ENCODE results near the gene PTPRN2. TPM values are rescaled to one million over a fixed set of nuclear protein-coding genes. Genes with fewer than 3 reads are reported as not detected.
A peak's percentile ranks its signal among the peaks of the same experiment; 100 is the strongest.

PTPRN2 gene
- total RNA-seq, 4 donors from 2014 or later = 14.9 to 34.3 (median 21.3) TPM

- Histone ChIP-seq H3K9me3 (no peaks in the 10 kb centered on the region), H3K4me3 (no peak overlapping the region), H3K4me1 (no peaks in the 10 kb centered on the region), H3K27me3 (no peaks in the 10 kb centered on the region), H3K27ac (peak overlapping the region in 1 of 4 donors; percentile 3), H3K36me3 (no peaks in the 10 kb centered on the region)
- DNase-seq = no peak
- TF ChIP-seq POLR2A (IDR thresholded peaks at IDR 0.05) (no peak), CTCF (IDR thresholded peaks at IDR 0.05) (no peak)
Measured at GRCh38 chr7:158499082-158499455, 88.6 kb downstream of the PTPRN2 start.

GRCh38 chr7:158498443-158499081, 89.1 kb downstream of the PTPRN2 start:
- Histone ChIP-seq H3K36me3 (no peaks in the 10 kb centered on the region), H3K4me3 (no peak overlapping the region), H3K4me1 (no peaks in the 10 kb centered on the region), H3K9me3 (no peaks in the 10 kb centered on the region), H3K27ac (peak overlapping the region in 1 of 4 donors; percentile 3), H3K27me3 (no peaks in the 10 kb centered on the region)
- TF ChIP-seq CTCF (IDR thresholded peaks at IDR 0.05) (no peak), POLR2A (IDR thresholded peaks at IDR 0.05) (no peak)
- no peak for DNase-seq

- Histone ChIP-seq H3K36me3 (no peaks in the 10 kb centered on the region), H3K4me1 (no peaks in the 10 kb centered on the region), H3K9me3 (no peaks in the 10 kb centered on the region), H3K27me3 (no peaks in the 10 kb centered on the region), H3K27ac (no peak overlapping the region), H3K4me3 (no peak overlapping the region)
- DNase-seq = no peak
- TF ChIP-seq CTCF (IDR thresholded peaks at IDR 0.05) (no peak), POLR2A (IDR thresholded peaks at IDR 0.05) (no peak)
Measured at GRCh38 chr7:158497627-158498026, 90.0 kb downstream of the PTPRN2 start.

GRCh38 chr7:158495786-158496185, 91.8 kb downstream of the PTPRN2 start:
- Histone ChIP-seq H3K4me3 (no peak overlapping the region), H3K27me3 (no peaks in the 10 kb centered on the region), H3K27ac (no peak overlapping the region), H3K36me3 (no peaks in the 10 kb centered on the region), H3K4me1 (no peaks in the 10 kb centered on the region), H3K9me3 (no peaks in the 10 kb centered on the region)
- peak in 1 of 3 donors; percentile 49 for DNase-seq
- TF ChIP-seq POLR2A (IDR thresholded peaks at IDR 0.05) (no peak), CTCF (IDR thresholded peaks at IDR 0.05) (no peak)

DNA sequence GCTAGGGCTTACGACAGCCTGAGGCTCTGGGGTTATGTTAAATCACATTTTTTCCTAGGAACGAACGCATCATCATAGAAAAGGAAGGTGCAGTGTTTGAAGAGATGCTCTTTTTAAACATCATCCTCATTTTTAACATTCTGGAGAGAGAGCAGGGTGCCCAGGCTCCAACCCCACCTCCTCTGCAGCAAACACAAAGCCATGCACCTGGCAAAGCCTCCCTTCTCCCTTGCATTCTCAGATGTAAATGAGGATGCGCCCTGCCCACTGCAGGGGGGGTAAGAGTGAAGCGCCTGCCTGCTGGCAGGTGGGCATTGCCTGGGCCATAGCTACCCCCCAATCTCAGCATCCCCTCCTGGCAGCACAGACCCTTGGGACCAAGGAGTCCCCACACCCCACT, 92.4 kb downstream of the PTPRN2 start:
- H3K4me3 ChIP-seq = no peak overlapping the region
- no peaks in the 10 kb centered on the region for H3K36me3 ChIP-seq
- no peak overlapping the region for H3K27ac ChIP-seq
- peak in 1 of 3 donors; percentile 41 for DNase-seq
- no peaks in the 10 kb centered on the region for H3K4me1 ChIP-seq
- TF ChIP-seq CTCF (IDR thresholded peaks at IDR 0.05) (no peak), POLR2A (IDR thresholded peaks at IDR 0.05) (no peak)
- no peaks in the 10 kb centered on the region for H3K9me3 ChIP-seq
- H3K27me3 ChIP-seq = no peaks in the 10 kb centered on the region

GRCh38 chr7:158494643-158495042, 93.0 kb downstream of the PTPRN2 start:
- no peak overlapping the region for H3K27ac ChIP-seq
- TF ChIP-seq POLR2A (IDR thresholded peaks at IDR 0.05) = no peak
- TF ChIP-seq CTCF (IDR thresholded peaks at IDR 0.05) = no peak
- no peak for DNase-seq
- H3K9me3 ChIP-seq = no peaks in the 10 kb centered on the region
- H3K27me3 ChIP-seq = no peaks in the 10 kb centered on the region
- H3K36me3 ChIP-seq = no peaks in the 10 kb centered on the region
- no peak overlapping the region for H3K4me3 ChIP-seq
- H3K4me1 ChIP-seq = no peaks in the 10 kb centered on the region
